A673 (cell line): Measurements from ENCODE around the gene TMEM109. TPM values are rescaled to one million over a fixed set of nuclear protein-coding genes. Genes with fewer than 3 reads are reported as not detected.

Experiments
- BruUV-seq: library from RNA; stranded (reverse); fragments of 400-500 nt; replicated peaks from 2 replicates; lab custom pipeline; 2021; lab: Mats Ljungman, UMichigan
- CTCF ChIA-PET: fragments of 300-600 bp; sonication (Branson Sonifier 250); formaldehyde crosslinking; loops from one replicate; lab custom pipeline; 2022; ENCODE audit warnings: antibody characterized with exemption; lab: Charles Lee
- POLR2A ChIA-PET: fragments of 300-600 bp; sonication (Branson Sonifier 250); formaldehyde crosslinking; loops from one replicate; lab custom pipeline; 2022; ENCODE audit warnings: antibody characterized with exemption; ENCODE audit not compliant: low non-redundant PET; lab: Charles Lee
- DNase-seq: peaks from one replicate; pipeline ENCODE4 v3.0.0-alpha.2; 2015; ENCODE audit warnings: low spot score
- H3K27ac ChIP-seq: fragments of 200-600 bp; sonication (generic); 2 replicates; pipeline ENCODE4 v1.5.1; 2016; ENCODE audit warnings: mixed run types, low read depth, mild to moderate bottlenecking, mixed read lengths, antibody characterized with exemption, low read length; ENCODE audit not compliant: poor library complexity, severe bottlenecking
- H3K27me3 ChIP-seq: fragments of 200-600 bp; sonication (generic); replicated peaks from 2 replicates; pipeline ENCODE4 v1.6.1; 2017; ENCODE audit warnings: mixed run types, low read depth, mild to moderate bottlenecking, mixed read lengths, antibody characterized with exemption, low read length; ENCODE audit not compliant: insufficient read depth, poor library complexity
- H3K36me3 ChIP-seq: fragments of 200-600 bp; sonication (generic); 2 replicates; pipeline ENCODE4 v1.6.1; 2016; ENCODE audit warnings: mixed run types, mild to moderate bottlenecking, mixed read lengths, antibody characterized with exemption, low read length; ENCODE audit not compliant: insufficient read depth, poor library complexity, severe bottlenecking
- H3K4me1 ChIP-seq: fragments of 200-600 bp; sonication (generic); 2 replicates; pipeline ENCODE4 v1.6.1; 2017; ENCODE audit warnings: mixed run types, mild to moderate bottlenecking, mixed read lengths, antibody characterized with exemption, low read length; ENCODE audit not compliant: insufficient read depth, poor library complexity, severe bottlenecking
- H3K4me3 ChIP-seq: fragments of 200-600 bp; sonication (generic); 2 replicates; pipeline ENCODE4 v1.5.1; 2016; ENCODE audit warnings: low read depth, mixed run types, mild to moderate bottlenecking, mixed read lengths, low read length; ENCODE audit not compliant: poor library complexity, severe bottlenecking
- H3K9me3 ChIP-seq: fragments of 200-600 bp; sonication (generic); 2 replicates; pipeline ENCODE4 v1.6.1; 2016; ENCODE audit warnings: mixed run types, low read depth, mild to moderate bottlenecking, mixed read lengths, antibody characterized with exemption, low read length; ENCODE audit not compliant: poor library complexity, severe bottlenecking
- CTCF ChIP-seq: fragments of 300-800, 200-600 bp; sonication (generic); conservative IDR thresholded peaks from 2 replicates; pipeline ENCODE4 v1.5.1; 2017; ENCODE audit warnings: low read depth, mild to moderate bottlenecking, antibody characterized with exemption, low read length, moderate library complexity, mixed read lengths
- EZH2 ChIP-seq: fragments of 200-600 bp; sonication (generic); IDR thresholded peaks from 2 replicates; pipeline ENCODE4 v1.6.1; 2017; ENCODE audit warnings: borderline replicate concordance, low read depth, mild to moderate bottlenecking, mixed read lengths, antibody characterized with exemption, low read length; ENCODE audit not compliant: poor library complexity, severe bottlenecking
- intact Hi-C: fragments of 100-400 bp; cut with micrococcal nuclease; formaldehyde crosslinking; loops from one replicate; pipeline ENCODE4 v1.10.0; 2022; ENCODE audit not compliant: unreplicated experiment
- total RNA-seq: library from RNA; stranded (reverse); gene quantifications from 2 replicates; pipeline ENCODE4 v1.2.3, GENCODE V29; 2021

TMEM109 gene
- total RNA-seq, 1 experiment from 2014 or later: 169 TPM

DNA sequence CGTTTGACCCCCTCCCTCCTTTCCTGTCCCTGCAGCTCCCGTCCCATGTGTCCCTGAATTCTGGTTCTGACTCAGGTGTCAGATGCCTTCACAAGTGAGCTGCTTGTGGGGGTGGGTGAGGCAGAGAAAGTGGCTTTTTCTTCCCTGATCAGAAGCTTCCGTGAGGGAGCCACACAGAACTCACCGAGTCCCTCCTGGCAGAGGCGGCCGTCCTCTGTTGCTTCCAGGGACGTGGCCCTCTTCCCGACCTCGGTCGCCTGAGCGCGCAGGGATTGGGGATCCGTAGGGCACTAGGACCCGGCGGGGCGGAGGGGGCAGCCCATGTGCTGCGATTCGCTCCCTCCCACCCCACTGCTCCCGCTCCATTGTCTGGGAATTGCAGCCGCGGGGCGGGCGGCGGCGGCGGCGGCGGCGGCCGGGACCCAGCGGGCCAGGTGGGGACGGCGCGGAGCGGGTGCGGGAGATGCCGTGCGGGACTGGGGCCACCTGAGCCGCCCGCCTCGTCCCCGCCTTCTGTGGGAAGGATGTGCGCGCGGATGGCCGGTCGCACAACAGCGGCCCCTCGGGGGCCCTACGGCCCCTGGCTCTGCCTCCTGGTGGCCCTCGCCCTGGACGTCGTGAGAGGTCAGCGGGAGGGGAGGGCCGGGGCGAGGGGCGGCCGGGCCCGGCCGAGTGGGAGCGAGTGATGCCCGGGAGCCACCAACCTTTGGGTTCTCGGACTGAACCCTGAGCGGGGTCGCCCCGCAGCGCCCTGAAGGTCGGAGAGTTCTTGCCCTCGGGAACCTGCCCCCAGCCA lies 10.3 kb downstream of the TMEM109 start, which contains the start of gene TMEM132A:
TSS of gene TMEM132A (plus strand) at position 351 of the 796 bp plus-strand sequence. CDS start at position 525, 174 bp downstream.
- peaks cover 20% of the 10 kb centered on the region for H3K4me1 ChIP-seq
- TF ChIP-seq EZH2 (no peak), CTCF (no peak)
- no TSS peak for BruUV-seq
- DNase-seq: peak; percentile 91
- H3K36me3 ChIP-seq: peaks cover 37% of the 10 kb centered on the region
- peak within 1 kb of the TSS; percentile 82 for H3K4me3 ChIP-seq
- H3K27ac ChIP-seq: peak within 1 kb of the TSS; percentile 68
- intact Hi-C loops: no loop called here
- H3K9me3 ChIP-seq: no peaks in the 10 kb centered on the region
- no peaks in the 10 kb centered on the region for H3K27me3 ChIP-seq
- POLR2A ChIA-PET: interaction anchor here (0.6 to 0.7 kb wide), 2 partner anchors 13 to 172 kb away, joined by 3 read pairs; no protein-coding TSS in a partner anchor
- CTCF ChIA-PET: no interaction called here

DNA sequence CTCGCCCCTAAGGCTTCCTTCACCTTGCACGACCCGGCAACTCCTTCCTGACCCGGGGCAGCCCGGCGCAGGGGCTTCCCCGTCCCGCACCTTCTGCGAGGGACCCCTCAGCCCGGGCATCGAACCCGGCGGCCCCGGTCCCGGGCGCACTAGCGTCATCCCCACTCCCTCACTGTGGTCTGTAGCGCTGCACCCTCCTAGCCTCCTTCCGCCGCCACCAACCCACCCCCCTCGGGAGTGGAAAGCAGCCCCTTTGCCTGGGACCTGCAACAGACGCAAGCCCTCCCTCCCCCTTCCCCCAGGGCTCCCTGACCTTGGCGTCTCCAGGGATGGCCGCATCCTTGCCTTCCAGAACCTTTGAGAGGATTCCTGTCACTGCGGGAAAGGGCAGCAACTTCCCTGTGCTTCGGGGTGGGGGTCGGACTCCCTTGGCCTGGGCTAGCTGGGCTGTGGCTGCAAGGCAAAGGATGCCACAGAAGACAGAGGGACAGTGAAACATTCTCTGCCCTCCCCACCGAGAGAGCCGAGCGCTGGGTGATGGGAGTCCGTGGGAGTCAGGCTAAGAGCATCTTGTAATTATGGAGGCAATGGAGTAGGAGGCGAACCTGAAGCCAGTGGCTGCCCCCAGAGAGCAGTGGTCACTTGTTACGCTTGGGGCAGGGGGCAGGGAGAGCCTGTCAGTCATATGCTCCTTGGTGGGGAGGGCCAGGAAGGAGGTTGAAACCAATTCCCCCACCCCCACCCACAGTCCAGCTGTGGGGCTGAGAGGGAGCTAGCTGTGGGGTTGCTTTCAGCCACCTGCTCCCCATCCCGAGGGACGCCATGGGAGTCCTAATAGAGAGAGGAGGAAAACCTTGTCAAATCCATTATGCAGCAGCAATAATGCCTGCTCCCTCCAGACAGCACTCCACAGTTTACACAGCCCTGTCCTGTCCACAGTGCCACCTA lies 11.2 kb downstream of the TMEM109 start:
- Histone ChIP-seq H3K9me3 (no peaks in the 10 kb centered on the region), H3K27me3 (no peaks in the 10 kb centered on the region), H3K4me3 (peak overlapping the region; percentile 82), H3K4me1 (peaks cover 20% of the 10 kb centered on the region), H3K36me3 (peaks cover 31% of the 10 kb centered on the region), H3K27ac (peak overlapping the region; percentile 68)
- ChIA-PET POLR2A (interaction anchor here (0.5 kb wide), 1 partner anchor 876 kb away, joined by 4 read pairs; no protein-coding TSS in a partner anchor), CTCF (no interaction called here)
- TF ChIP-seq EZH2 (no peak), CTCF (no peak)
- no TSS peak for BruUV-seq
- intact Hi-C loops: no loop called here
- DNase-seq: peak; percentile 26

DNA sequence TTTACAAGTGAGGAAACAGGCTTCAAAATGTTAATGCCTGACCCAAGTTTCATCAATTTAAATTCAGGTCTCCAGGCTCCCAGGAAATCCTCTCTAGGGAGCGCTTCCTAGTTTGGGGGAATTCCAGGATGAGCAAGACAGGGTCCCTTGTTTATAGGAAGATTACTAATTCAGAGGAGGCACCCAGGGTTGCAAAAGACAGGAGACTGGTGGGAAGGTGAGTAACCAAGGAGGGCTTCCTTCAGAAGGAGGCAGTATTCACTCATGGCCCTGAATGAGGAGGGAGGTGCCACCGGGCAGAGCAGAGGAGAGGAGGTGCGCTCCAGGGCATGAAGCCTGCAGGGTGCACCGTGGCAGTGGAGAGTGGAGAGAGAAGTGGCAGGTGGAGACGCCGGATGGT lies 11.9 kb downstream of the TMEM109 start:
- H3K27ac ChIP-seq: no peak overlapping the region
- BruUV-seq: no TSS peak
- ChIA-PET CTCF (no interaction called here), POLR2A (interaction anchor here (0.5 kb wide), 1 partner anchor 876 kb away, joined by 4 read pairs; no protein-coding TSS in a partner anchor)
- intact Hi-C loops: no loop called here
- DNase-seq: no peak
- H3K27me3 ChIP-seq: no peaks in the 10 kb centered on the region
- TF ChIP-seq EZH2 (no peak), CTCF (no peak)
- peaks cover 20% of the 10 kb centered on the region for H3K4me1 ChIP-seq
- peak overlapping the region; percentile 82 for H3K4me3 ChIP-seq
- peaks cover 27% of the 10 kb centered on the region for H3K36me3 ChIP-seq
- no peaks in the 10 kb centered on the region for H3K9me3 ChIP-seq
